GM21528 (cell line): ENCODE results near the gene NSD1.

Experiments used
- ATAC-seq: cut with Tn5 transposase; IDR thresholded peaks from one replicate; pipeline ENCODE4 v1.9.1; 2021; ENCODE audit warnings: mild to moderate bottlenecking, moderate library complexity; ENCODE audit not compliant: unreplicated experiment, low FRiP score

The NSD1 gene, protein sequence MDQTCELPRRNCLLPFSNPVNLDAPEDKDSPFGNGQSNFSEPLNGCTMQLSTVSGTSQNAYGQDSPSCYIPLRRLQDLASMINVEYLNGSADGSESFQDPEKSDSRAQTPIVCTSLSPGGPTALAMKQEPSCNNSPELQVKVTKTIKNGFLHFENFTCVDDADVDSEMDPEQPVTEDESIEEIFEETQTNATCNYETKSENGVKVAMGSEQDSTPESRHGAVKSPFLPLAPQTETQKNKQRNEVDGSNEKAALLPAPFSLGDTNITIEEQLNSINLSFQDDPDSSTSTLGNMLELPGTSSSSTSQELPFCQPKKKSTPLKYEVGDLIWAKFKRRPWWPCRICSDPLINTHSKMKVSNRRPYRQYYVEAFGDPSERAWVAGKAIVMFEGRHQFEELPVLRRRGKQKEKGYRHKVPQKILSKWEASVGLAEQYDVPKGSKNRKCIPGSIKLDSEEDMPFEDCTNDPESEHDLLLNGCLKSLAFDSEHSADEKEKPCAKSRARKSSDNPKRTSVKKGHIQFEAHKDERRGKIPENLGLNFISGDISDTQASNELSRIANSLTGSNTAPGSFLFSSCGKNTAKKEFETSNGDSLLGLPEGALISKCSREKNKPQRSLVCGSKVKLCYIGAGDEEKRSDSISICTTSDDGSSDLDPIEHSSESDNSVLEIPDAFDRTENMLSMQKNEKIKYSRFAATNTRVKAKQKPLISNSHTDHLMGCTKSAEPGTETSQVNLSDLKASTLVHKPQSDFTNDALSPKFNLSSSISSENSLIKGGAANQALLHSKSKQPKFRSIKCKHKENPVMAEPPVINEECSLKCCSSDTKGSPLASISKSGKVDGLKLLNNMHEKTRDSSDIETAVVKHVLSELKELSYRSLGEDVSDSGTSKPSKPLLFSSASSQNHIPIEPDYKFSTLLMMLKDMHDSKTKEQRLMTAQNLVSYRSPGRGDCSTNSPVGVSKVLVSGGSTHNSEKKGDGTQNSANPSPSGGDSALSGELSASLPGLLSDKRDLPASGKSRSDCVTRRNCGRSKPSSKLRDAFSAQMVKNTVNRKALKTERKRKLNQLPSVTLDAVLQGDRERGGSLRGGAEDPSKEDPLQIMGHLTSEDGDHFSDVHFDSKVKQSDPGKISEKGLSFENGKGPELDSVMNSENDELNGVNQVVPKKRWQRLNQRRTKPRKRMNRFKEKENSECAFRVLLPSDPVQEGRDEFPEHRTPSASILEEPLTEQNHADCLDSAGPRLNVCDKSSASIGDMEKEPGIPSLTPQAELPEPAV (N-terminal part only)

DNA sequence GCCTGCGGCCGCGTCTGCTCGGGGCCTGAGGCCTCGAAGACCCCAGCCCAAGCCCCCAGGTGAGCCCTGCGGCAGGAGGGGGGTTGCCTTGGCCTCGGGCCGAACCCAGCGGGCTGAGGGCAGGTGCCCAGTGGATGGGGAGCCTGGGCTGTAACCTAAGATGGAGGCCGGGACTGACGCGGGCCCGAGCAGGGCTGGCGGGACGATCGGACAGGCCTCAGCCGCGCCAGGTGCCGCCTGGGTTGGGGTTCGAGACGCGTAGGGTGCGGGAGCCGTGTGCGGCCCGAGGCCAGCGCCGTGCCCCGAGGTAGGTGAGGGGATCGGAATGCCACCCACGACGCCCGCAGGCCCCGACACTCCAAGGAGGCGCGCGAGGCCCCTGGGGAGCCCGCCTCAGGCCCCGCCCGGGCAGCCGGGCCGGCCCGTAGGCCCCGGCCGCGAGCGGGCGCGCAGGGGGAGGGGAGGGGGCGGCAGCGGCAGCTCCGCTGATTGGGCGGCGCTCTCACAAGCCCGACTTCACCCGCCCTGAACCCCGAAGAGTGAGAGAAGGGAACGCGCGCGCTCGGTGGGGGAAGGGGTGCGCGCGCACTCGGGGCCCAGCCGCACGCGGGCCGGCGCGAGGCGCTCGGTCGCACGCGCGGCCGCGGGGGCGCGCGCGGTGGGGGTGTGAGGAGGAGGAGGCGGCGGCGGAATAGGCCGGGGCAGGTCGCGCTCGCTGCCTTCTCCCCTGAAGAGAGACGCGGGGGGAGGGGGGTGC lies at the start of gene NSD1:
Gene NSD1, plus strand, starts transcription at position 678 of the 757 bp plus-strand sequence. CDS start 1,331 bp downstream, outside the sequence.
- ATAC-seq: peak; percentile 69

GRCh38 chr5:177084175-177084574 lies 49.4 kb upstream of the NSD1 start:
- no peak for ATAC-seq

- no peak for ATAC-seq
These were observed 47.5 kb upstream of the NSD1 start for GRCh38 chr5:177085985-177086653.

GRCh38 chr5:177086654-177087397 lies 46.7 kb upstream of the NSD1 start, which contains the start of gene FGFR4:
Gene FGFR4 (plus strand): TSS chr5:177086915. CDS start chr5:177089603, 2,688 bp downstream.
- peak; percentile 56 for ATAC-seq

GRCh38 chr5:177087398-177088005 lies 46.1 kb upstream of the NSD1 start:
- ATAC-seq: no peak

GRCh38 chr5:177089127-177089526 lies 44.4 kb upstream of the NSD1 start:
- no peak for ATAC-seq

DNA sequence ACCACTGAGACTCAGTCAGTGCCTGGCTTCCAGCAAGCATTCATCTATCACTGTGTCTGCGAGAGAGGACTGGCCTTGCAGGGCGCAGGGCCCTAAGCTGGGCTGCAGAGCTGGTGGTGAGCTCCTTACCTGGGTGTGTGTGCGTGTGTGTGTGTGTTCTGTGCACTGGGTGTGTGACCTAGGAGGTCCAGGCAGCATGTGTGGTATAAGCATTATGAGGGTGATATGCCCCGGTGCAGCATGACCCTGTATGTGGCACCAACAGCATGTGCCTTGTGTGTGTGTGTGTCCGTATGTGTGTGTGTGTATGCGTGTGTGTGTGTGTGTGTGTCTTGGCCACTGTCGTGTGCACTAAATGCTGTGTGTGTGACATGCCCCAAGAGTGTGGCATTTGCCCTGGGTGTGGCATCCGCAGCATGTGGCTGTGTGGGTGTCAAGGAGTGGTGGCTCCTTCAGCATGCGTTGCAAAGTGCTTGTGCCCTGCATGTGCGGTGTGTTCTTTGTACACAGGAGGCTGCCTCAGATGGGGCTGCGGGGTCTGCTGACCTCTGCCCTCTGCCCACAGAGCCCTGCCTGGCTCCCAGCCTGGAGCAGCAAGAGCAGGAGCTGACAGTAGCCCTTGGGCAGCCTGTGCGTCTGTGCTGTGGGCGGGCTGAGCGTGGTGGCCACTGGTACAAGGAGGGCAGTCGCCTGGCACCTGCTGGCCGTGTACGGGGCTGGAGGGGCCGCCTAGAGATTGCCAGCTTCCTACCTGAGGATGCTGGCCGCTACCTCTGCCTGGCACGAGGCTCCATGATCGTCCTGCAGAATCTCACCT lies 43.5 kb upstream of the NSD1 start:
- no peak for ATAC-seq

DNA sequence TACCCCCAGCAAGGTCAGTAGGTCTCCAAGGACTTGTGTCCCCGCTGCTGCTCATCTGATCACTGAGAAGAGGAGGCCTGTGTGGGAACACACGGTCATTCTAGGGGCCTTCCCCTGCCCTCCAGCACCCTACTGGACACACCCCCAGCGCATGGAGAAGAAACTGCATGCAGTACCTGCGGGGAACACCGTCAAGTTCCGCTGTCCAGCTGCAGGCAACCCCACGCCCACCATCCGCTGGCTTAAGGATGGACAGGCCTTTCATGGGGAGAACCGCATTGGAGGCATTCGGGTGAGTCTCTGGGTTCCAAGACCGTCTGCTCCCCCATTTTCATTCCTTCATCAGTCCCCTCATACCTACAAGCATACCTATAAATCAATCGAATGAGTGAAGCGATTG lies 42.8 kb upstream of the NSD1 start:
- ATAC-seq: no peak

- no peak for ATAC-seq
These were observed 42.3 kb upstream of the NSD1 start for GRCh38 chr5:177091232-177091631.

DNA sequence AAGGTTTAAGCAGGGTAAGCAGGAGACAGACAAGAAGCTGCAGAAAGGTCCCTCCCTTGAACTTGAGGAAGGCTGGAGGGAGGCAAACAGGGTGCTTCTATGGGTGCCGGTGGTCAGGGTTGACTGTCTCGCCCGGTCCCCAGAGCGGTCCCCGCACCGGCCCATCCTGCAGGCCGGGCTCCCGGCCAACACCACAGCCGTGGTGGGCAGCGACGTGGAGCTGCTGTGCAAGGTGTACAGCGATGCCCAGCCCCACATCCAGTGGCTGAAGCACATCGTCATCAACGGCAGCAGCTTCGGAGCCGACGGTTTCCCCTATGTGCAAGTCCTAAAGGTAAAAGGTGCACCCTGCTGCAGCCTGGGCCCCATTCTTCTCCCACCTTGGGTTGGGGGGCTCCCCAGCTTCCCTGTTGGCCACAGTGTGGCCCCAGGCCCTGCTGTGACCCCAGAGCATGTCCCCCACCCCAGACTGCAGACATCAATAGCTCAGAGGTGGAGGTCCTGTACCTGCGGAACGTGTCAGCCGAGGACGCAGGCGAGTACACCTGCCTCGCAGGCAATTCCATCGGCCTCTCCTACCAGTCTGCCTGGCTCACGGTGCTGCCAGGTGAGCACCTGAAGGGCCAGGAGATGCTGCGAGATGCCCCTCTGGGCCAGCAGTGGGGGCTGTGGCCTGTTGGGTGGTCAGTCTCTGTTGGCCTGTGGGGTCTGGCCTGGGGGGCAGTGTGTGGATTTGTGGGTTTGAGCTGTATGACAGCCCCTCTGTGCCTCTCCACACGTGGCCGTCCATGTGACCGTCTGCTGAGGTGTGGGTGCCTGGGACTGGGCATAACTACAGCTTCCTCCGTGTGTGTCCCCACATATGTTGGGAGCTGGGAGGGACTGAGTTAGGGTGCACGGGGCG lies 41.1 kb upstream of the NSD1 start:
- no peak for ATAC-seq

- no peak for ATAC-seq
These were observed 40.4 kb upstream of the NSD1 start for GRCh38 chr5:177093082-177093712.

DNA sequence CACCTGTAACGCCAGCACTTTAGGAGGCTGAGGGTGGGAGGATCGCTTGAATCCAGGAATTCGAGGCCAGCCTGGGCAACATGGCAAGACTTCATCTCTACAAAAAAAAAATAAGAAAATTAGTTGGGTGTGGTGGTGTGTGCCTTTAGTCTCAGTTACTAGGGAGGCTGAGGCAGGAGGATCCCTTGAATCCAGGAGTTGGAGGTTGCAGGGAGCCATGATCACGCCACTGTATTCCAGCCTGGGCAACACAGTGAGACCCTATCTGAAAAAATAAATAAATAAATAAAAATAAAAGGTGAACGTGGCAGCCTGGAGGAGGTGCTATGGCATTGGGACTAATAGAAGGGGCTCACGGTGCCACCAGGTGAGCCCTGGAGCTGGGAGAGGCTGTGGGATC lies 39.8 kb upstream of the NSD1 start:
- no peak for ATAC-seq

- ATAC-seq: no peak
These were observed 39.1 kb upstream of the NSD1 start for GRCh38 chr5:177094224-177095087.

DNA sequence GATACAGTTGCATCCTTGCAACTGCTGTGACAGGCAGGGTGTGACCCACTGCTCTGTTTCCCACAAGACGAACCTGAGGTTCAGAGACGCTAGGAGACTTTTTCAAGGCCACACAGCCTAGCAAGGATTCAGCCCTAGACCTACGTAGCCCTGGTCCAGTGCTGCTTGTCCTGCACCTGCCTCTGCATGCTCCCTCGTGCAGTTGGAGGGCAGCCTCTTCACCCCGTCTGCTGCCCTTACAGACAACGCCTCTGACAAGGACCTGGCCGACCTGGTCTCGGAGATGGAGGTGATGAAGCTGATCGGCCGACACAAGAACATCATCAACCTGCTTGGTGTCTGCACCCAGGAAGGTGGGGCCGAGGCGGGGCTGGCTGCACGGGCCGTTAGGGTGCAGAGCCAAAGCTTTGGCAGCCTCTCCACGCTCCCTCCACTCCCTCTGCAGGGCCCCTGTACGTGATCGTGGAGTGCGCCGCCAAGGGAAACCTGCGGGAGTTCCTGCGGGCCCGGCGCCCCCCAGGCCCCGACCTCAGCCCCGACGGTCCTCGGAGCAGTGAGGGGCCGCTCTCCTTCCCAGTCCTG lies 38.4 kb upstream of the NSD1 start:
- ATAC-seq: no peak
